T-helper 1 cell treated with Interleukin-12 subunit alpha and Interleukin-12 subunit beta and Interleukin-4 antibody, amounts not matched to agents 30 μg/mL and 1 μg/mL, for 36 hours (primary cell): ENCODE measurements around the gene DNAH2.

Experiments
- H3K27ac Mint-ChIP-seq: one replicate; pipeline ENCODE4 v1.8.0; 2021; ENCODE audit warnings: mild to moderate bottlenecking, mixed read lengths
- H3K27me3 Mint-ChIP-seq: one replicate; pipeline ENCODE4 v1.8.0; 2021; ENCODE audit warnings: low read depth, mixed read lengths
- H3K36me3 Mint-ChIP-seq: one replicate; pipeline ENCODE4 v1.8.0; 2021; ENCODE audit warnings: low read depth, mixed read lengths
- H3K4me1 Mint-ChIP-seq: one replicate; pipeline ENCODE4 v1.8.0; 2021; ENCODE audit warnings: low read depth, mixed read lengths
- H3K4me3 Mint-ChIP-seq: one replicate; pipeline ENCODE4 v1.8.0; 2021; ENCODE audit warnings: mild to moderate bottlenecking, moderate library complexity, mixed read lengths
- H3K9me3 Mint-ChIP-seq: one replicate; pipeline ENCODE4 v1.8.0; 2021; ENCODE audit warnings: mixed read lengths

Gene DNAH2

DNA sequence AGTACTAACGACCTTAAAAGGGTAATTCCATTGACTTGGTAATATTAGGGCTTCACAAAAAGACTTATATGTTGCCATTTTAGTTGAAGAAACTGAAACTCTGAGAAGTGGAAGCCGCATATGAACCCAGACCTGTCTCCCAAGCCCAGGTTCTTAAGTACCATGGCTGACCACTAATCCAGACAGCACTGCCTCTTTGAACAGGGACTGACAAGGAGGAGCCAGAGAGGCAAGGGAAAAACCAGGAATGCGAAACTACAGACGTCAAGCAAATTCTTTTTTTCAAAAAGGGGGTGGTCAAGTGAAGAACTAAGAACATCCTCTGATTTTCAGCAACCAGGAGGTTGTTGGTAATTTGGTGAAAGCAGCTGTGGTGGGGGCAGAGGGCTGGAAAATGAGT, 155.5 kb downstream of the DNAH2 start:
- Mint-ChIP-seq H3K4me3 (no peak overlapping the region), H3K4me1 (peaks cover 11% of the 10 kb centered on the region), H3K27me3 (no peaks in the 10 kb centered on the region), H3K36me3 (peaks cover 14% of the 10 kb centered on the region), H3K9me3 (no peaks in the 10 kb centered on the region), H3K27ac (no peak overlapping the region)

DNA sequence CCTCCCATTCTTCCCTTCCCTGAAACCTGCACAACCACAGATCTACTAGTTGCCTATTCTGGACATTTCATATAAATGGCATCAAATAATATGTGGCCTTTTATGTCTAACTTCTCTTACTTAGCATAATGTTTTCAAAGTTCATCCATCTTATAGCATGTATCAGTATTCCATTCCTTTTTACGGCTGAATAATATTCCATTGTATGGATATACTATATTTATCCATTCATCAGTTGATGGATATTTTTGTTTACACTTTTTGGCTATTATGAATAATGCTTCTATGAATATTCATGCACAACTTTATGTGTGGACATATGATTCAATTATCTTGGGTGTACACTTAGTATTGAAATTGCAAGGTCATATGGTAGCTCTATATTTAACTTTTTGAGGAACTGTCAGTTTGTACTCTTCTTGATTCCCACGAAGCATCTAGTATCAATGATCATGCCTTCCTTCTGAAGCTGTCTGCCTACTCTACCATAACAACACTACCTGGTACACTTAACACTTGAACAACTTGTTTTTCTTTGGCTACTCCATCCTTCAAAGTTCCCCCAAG, 158.3 kb downstream of the DNAH2 start:
- Mint-ChIP-seq H3K36me3 (peaks cover 14% of the 10 kb centered on the region), H3K4me3 (no peak overlapping the region), H3K27me3 (no peaks in the 10 kb centered on the region), H3K27ac (no peak overlapping the region), H3K9me3 (no peaks in the 10 kb centered on the region), H3K4me1 (peaks cover 4% of the 10 kb centered on the region)

DNA sequence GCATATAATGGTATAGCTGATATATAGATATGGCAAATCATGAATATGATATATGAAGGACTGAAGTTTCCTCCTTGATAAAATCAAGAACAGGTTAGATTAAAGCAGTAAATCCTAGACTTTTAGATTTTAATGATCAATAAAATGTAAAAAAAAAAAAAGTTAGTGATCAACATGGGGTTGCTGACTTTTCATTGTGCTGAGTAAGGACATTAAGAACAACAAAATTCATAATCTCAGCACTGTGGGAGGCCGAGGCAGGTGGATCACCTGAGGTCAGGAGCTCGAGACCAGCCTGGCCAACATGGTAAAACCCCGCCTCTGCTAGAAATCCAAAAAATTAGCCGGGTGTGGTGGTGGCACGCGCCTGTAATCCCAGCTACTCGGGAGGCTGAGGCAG, 160.7 kb downstream of the DNAH2 start:
- Mint-ChIP-seq H3K9me3 (no peaks in the 10 kb centered on the region), H3K27me3 (no peaks in the 10 kb centered on the region), H3K27ac (no peak overlapping the region), H3K4me3 (no peak overlapping the region), H3K4me1 (peaks cover 4% of the 10 kb centered on the region), H3K36me3 (peaks cover 14% of the 10 kb centered on the region)

DNA sequence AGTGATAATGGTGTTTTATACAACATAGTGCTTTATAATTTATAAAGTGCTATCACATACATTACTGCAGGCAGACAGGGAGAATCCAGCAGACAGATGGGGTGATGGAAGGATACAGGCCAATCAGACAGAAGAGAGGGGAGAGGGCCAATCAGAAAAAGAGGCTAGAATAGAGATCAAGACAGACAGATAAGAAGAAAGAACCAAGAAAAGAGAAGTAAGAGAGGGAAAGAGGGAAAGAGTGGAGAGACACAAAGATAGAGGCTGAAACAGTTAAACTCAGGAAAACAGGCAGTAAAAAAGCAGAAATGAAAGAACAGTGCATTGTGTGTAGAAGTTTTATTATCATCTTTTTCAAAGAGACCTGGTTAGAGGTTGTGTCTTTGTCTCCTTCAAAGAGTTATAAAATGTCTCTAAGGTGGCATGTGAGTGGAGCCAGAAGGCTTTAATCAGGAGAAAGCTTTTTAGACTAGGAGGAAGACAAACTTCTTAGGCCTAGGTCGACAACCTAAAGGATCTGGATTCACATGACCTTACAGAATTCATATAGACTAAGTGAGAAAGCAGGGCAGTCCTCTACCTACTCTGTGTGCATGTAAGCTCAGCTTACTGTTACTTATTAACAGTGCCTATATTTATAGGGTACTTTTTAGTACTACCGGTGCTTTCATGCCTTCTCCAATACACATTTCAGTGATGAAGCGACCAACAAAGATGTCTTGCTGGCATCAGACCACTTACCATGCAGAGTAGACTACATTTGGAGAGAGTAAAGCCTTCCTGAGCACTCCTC, 162.7 kb downstream of the DNAH2 start:
- H3K36me3 Mint-ChIP-seq: peaks cover 8% of the 10 kb centered on the region
- H3K4me1 Mint-ChIP-seq: no peaks in the 10 kb centered on the region
- H3K27ac Mint-ChIP-seq: no peak overlapping the region
- no peaks in the 10 kb centered on the region for H3K27me3 Mint-ChIP-seq
- H3K9me3 Mint-ChIP-seq: no peaks in the 10 kb centered on the region
- no peak overlapping the region for H3K4me3 Mint-ChIP-seq

DNA sequence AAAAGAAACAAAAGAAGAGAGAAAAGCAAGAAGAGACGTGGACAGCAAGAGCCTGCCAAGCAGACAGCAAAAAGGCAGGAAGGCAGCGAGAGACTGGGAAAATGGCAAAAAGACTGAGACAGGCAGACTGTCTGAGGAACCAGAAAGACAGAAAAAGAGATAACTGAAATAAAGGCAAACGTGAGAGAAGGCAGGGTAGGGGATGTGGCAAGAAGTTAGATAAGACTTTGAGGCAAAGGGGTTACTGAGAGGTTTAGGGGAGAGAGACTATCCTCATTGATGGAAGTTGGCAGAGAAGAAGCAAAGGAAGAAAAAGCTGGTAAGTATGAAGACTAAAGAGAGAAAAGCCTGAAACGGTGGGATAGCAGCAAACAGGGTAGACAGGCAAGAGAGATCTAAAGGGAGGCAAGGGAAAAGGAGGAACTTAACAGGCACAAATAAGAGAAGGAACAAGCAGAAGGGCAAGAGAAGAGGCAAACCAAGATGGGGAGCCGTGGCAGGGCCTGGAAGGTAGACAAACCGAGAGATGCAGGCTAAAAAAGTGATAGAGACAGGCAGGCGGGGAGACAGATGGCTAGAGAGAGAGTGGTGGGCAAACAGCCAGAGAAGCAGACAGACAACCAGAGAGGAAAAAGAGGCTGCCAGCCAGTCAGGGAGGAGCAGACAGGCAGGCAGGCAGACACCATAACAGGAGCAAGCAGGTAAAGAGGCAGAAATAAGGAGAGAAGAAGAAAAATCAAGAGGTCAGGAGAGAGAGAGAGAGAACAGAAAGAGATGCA, 163.9 kb downstream of the DNAH2 start:
- peaks cover under 1% of the 10 kb centered on the region for H3K36me3 Mint-ChIP-seq
- no peak overlapping the region for H3K27ac Mint-ChIP-seq
- no peak overlapping the region for H3K4me3 Mint-ChIP-seq
- no peaks in the 10 kb centered on the region for H3K4me1 Mint-ChIP-seq
- no peaks in the 10 kb centered on the region for H3K9me3 Mint-ChIP-seq
- no peaks in the 10 kb centered on the region for H3K27me3 Mint-ChIP-seq

DNA sequence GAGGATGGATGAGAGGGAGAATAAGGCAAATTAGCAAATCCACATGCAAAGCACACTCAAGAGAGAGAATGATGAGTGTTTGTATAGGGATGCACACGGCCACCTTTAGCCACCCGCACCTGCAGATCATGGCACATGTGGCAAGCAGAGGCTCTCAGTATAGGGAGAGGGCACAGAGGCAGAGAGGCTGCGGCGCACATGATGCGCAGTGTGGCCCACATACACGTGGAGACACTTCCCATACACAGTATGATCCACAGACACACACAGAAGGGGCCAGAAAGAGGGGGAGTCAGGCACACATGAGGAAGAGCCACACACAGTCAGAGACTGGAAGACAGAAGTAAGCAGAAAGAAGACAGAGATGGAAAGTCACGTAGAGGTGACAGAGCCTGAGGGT, 164.5 kb downstream of the DNAH2 start:
- Mint-ChIP-seq H3K36me3 (no peaks in the 10 kb centered on the region), H3K9me3 (no peaks in the 10 kb centered on the region), H3K4me1 (no peaks in the 10 kb centered on the region), H3K27me3 (no peaks in the 10 kb centered on the region), H3K4me3 (no peak overlapping the region), H3K27ac (no peak overlapping the region)

DNA sequence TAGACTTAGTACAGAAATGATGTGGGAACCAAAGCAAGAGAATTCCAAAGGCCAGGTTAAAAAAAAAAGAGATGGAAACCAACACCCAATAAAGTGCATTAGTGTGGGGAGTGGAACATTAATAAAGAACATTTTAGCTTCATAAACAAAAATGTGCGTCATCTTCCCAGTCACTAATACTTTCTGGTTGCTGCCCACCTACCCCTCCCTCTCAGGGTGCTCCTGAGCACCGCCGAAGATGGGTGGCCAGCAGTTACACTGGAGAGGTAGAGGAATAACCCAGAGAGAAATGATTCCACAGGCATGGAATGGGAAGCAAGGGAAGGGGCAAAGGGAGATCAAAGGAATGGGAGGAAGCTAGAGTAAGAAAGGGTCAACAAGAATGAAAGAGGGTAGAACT, 165.1 kb downstream of the DNAH2 start:
- Mint-ChIP-seq H3K4me1 (no peaks in the 10 kb centered on the region), H3K36me3 (no peaks in the 10 kb centered on the region), H3K4me3 (no peak overlapping the region), H3K27ac (no peak overlapping the region), H3K9me3 (no peaks in the 10 kb centered on the region), H3K27me3 (no peaks in the 10 kb centered on the region)
